ENCODE measurements around the gene CALHM1.

DNA sequence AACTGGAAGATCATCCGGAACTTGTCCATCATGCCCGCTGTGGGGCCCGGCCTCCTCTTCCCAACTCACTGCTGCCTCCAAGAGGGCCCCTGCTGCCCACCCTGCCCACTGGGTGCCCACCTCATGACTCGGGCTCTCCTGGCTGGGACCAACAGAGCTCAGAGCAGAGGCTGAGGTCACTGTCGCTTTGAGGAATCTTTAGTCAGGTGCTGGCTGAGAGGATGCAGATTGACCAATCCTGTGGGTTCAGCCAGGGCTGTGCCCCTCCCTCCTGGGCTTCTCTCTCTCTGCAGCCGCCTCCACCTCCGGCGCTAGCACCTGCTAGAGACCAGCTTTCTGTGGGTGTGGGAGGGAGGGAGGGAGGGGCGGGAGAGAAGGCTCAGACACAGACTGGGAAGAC, at the start of gene CALHM1:
- TF ChIP-seq POLR2A (IDR thresholded peaks at IDR 0.05; ENCODE audit: low read length) (no peak), GATA1 (IDR thresholded peaks at IDR 0.05; ENCODE audit: low read depth, low read length) (no peak)

Measured in erythroblast (primary cell).